Vein endothelial cell (primary cell): ENCODE measurements around the gene TLCD3A. TPM values are rescaled to one million over a fixed set of nuclear protein-coding genes. Genes with fewer than 3 reads are reported as not detected.

Experiments used
- total RNA-seq: library from RNA; depleted of rRNA; stranded (reverse); fragments of >200 nt; gene quantifications from 2 replicates; pipeline ENCODE4 v1.2.3, GENCODE V29; 2012

The TLCD3A gene
- 23.3 and 34.3 TPM in 2 replicates for total RNA-seq

DNA sequence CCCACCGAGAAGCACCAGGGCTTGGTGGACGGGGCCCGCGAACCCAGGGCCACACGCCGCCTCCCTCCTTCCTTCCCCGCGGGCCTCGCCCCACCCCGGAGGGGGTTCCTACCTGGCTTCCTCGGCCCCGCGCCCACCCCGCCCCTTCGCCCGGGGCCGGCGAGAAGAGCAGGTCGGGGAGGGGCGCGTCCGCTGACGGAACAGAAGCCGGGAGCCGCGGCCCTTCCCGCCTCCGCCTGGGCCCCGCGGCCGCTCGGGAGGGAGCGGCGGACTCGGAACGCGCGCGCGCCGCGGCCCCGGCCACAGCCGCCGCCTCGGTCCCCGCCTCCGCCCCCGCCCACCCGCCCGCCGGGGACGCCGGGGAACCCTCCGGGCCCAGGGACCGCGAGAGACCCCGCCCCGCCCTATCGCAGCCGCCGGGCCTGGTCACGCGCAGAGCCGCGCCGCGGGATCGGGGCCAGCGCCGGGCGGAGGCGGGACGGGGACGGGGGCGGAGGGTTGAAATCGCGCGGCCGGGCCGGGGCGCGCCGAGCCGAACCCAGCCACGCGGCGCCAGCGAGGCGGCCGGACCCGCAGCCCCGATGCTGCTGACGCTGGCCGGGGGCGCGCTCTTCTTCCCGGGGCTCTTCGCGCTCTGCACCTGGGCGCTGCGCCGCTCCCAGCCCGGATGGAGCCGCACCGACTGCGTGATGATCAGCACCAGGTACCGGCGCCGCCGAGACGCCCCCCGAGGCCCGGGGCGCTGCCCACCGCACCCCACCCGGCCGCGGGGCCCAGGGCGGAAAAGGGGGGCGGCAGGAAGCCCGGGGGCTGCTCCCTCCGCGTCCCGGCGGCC is at the start of gene TLCD3A:
TLCD3A (plus strand) TSS at position 530 of the 835 bp plus-strand sequence; CDS start at position 582, 52 bp downstream.

DNA sequence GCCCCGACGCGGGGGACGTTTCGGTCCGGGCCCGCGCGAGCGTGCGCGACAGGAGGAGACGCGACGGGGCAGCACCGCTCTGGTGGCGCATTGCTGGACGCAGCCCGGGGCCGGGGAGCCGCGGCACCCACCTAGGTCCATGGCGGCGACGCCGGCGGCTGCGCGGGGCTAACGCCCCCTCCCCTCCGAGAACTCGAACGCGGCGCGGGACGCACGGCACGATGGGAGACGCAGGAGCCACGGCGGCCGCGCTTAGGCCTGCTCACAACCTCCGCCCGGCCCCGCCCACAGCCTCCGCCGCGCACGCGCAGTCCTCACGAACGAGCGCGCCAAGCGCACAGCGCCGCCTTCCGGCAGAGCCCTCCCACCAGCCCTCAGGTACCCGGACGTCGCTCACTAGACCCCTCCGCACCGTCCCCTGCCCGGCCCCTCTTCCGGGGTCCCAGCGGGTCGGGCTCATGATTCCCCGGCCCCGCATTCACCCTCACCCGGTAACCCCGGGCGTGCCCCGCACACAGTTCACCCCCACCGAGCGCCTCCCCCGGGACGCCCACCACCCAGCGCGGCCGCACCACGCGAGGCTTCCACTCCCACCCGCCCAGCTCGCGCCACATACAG is 19.7 kb downstream of the TLCD3A start, which contains the start of gene GEMIN4:
GEMIN4 (minus strand) TSS at position 263 of the 618 bp plus-strand sequence; CDS start at position 141, 122 bp downstream.

GRCh38 chr17:781805-782731 is 49.7 kb downstream of the TLCD3A start, which contains the start of the genes GLOD4 and MRM3:
Gene GLOD4, minus strand, starts transcription at chr17:782280. Its CDS starts 25 bp downstream, at chr17:782255.
Gene MRM3, plus strand, starts transcription at chr17:782353. Its CDS starts 26 bp downstream, at chr17:782379.

Other genes with a start within 250 kb of the TLCD3A start
- 24.9 and 26.1 TPM in 2 replicates for gene VPS53, start 17.8 kb upstream of the TLCD3A start, total RNA-seq
- 19.1 and 21.9 TPM in 2 replicates for gene GEMIN4, start 19.7 kb downstream of the TLCD3A start, total RNA-seq
- gene GLOD4, start 49.7 kb downstream of the TLCD3A start, total RNA-seq = 55.2 and 65.7 TPM in 2 replicates
- 20.9 and 22.9 TPM in 2 replicates for gene MRM3, start 49.8 kb downstream of the TLCD3A start, total RNA-seq
- gene NXN, start 247.2 kb downstream of the TLCD3A start, total RNA-seq = 61.4 and 94.7 TPM in 2 replicates